Measurements from ENCODE around the gene ARHGAP25. TPM values are rescaled to one million over a fixed set of nuclear protein-coding genes. Genes with fewer than 3 reads are reported as not detected.
A peak's percentile ranks its signal among the peaks of the same experiment; 100 is the strongest.

The ARHGAP25 gene
- total RNA-seq, 6 donors from 2014 or later = 13.2 to 36.1 (median 26.3) TPM

GRCh38 chr2:68721482-68722101 is 13.0 kb upstream of the ARHGAP25 start:
- TF ChIP-seq EP300 (IDR thresholded peaks at IDR 0.05) = no peak
- no peak for TF ChIP-seq POLR2A (IDR thresholded peaks at IDR 0.05)
- no peak for TF ChIP-seq CTCF (IDR thresholded peaks at IDR 0.05)
- no peak for TF ChIP-seq POLR2AphosphoS5 (IDR thresholded peaks at IDR 0.05)
- Histone ChIP-seq H3K9me3 (no peaks in the 10 kb centered on the region), H3K4me1 (peaks cover 0 to 9% (median 6%) of the 10 kb centered on the region in 4 donors), H3K36me3 (no peaks in the 10 kb centered on the region), H3K27ac (peak overlapping the region in 1 of 4 donors; percentile 57), H3K27me3 (no peaks in the 10 kb centered on the region), H3K4me3 (no peak overlapping the region)
- 49 to 56% methylated on average over 8 of the region's 8 CpGs for WGBS, 2 donors
- DNase-seq = peak in 1 of 2 donors; percentile 39
- ATAC-seq (ENCODE audit: low FRiP score in 2 of 2) = no peak

DNA sequence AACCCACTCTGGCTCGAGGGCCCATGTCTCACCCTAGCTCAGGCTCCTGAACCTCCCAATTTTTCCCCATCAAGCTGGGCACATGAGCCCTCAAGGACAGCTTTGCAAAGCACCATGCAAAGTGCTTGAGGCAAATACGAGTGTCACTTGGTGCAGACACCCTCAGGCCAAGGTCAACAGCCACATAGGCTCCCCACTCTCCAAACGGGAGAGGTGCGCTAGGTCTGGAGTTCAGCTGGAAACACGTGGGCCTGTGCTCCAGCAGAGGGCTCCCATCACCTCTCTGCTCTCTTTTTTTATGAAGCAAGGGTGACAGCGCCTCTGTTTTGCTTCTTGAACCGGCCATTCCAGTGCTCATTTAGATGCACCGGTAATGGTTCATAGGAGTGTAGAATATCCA is 11.9 kb upstream of the ARHGAP25 start:
- ATAC-seq (ENCODE audit: low FRiP score in 2 of 2) = no peak
- Histone ChIP-seq H3K36me3 (no peaks in the 10 kb centered on the region), H3K9me3 (no peaks in the 10 kb centered on the region), H3K4me1 (peaks cover 0 to 13% (median 6%) of the 10 kb centered on the region in 4 donors), H3K27ac (no peak overlapping the region), H3K27me3 (no peaks in the 10 kb centered on the region), H3K4me3 (no peak overlapping the region)
- no peak for TF ChIP-seq POLR2A (IDR thresholded peaks at IDR 0.05)
- TF ChIP-seq EP300 (IDR thresholded peaks at IDR 0.05) = no peak
- TF ChIP-seq CTCF (IDR thresholded peaks at IDR 0.05) = no peak
- TF ChIP-seq POLR2AphosphoS5 (IDR thresholded peaks at IDR 0.05) = no peak
- no peak for DNase-seq
- 71 to 73% methylated on average over 8 of the region's 8 CpGs for WGBS, 2 donors

DNA sequence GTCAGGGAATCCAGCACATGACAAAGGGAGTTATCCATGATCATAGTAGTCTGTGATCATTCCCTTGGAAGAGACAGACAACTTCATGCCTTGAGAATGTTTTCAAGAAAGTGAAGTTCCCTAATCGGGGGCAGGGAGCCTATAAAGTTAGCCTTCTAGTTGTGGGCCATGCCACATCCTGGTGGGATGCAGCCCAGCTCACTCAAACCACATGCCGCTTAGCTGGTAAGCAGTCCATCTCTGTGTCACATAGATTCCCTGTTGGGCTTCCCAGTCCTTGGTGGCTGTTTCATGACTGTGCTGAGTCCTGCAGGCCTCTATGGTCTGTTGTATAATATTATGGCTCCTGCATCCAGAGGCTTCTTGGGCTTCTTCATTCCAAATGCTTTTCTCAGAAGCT is 11.4 kb upstream of the ARHGAP25 start:
- H3K4me3 ChIP-seq = no peak overlapping the region
- WGBS, 2 donors = 76 to 93% methylated on average over 2 of the region's 2 CpGs
- TF ChIP-seq EP300 (IDR thresholded peaks at IDR 0.05) (no peak), CTCF (IDR thresholded peaks at IDR 0.05) (no peak)
- DNase-seq = no peak
- no peaks in the 10 kb centered on the region for H3K9me3 ChIP-seq
- peaks cover 0 to 13% (median 6%) of the 10 kb centered on the region in 4 donors for H3K4me1 ChIP-seq
- no peak for ATAC-seq (ENCODE audit: low FRiP score in 2 of 2)
- no peak overlapping the region for H3K27ac ChIP-seq
- no peaks in the 10 kb centered on the region for H3K36me3 ChIP-seq
- no peaks in the 10 kb centered on the region for H3K27me3 ChIP-seq

- TF ChIP-seq CTCF (IDR thresholded peaks at IDR 0.05) = no peak
- no peak for TF ChIP-seq EP300 (IDR thresholded peaks at IDR 0.05)
- TF ChIP-seq POLR2A (IDR thresholded peaks at IDR 0.05) = no peak
- TF ChIP-seq POLR2AphosphoS5 (IDR thresholded peaks at IDR 0.05) = no peak
- DNase-seq (no peak), ATAC-seq (ENCODE audit: low FRiP score in 2 of 2) (no peak)
- Histone ChIP-seq H3K9me3 (no peaks in the 10 kb centered on the region), H3K27me3 (no peaks in the 10 kb centered on the region), H3K36me3 (no peaks in the 10 kb centered on the region), H3K4me3 (no peak overlapping the region), H3K4me1 (peaks cover 0 to 13% (median 6%) of the 10 kb centered on the region in 4 donors), H3K27ac (no peak overlapping the region)
- 67 to 78% methylated on average over 6 of the region's 6 CpGs for WGBS, 2 donors
These were observed 8.5 kb upstream of the ARHGAP25 start for GRCh38 chr2:68726100-68726499.

Measured in upper lobe of left lung (tissue), 6 donors.